ENCODE results near the gene ITGB3BP.
"Not testable (repeated sequence)": the region's sequence is repeated elsewhere in the genome, so short reads cannot be mapped to it uniquely, and the experiment has no call there.

DNA sequence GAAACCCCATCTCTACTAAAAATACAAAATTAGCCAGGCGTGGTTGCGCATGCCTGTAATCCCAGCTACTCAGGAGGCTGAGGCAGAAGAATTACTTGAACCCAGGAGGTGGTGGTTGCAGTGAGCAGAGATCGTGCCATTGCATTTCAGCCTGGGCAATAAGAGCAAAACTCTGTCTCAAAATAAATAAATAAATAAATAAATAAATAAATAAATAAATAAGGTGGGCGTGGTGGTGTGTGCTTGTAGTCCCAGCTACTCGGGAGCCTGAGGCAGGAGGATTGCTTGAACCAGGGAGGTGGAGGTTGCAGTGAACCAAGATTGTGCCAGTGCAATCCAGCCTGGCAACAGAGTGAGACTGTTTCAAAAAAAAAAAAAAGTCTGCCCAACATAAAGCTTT is 54.3 kb downstream of the ITGB3BP start:
- not testable (repeated sequence) for TF ChIP-seq KDM5A (IDR thresholded peaks at IDR 0.05; ENCODE audit: low read length)
- TF ChIP-seq, protein P1, sequence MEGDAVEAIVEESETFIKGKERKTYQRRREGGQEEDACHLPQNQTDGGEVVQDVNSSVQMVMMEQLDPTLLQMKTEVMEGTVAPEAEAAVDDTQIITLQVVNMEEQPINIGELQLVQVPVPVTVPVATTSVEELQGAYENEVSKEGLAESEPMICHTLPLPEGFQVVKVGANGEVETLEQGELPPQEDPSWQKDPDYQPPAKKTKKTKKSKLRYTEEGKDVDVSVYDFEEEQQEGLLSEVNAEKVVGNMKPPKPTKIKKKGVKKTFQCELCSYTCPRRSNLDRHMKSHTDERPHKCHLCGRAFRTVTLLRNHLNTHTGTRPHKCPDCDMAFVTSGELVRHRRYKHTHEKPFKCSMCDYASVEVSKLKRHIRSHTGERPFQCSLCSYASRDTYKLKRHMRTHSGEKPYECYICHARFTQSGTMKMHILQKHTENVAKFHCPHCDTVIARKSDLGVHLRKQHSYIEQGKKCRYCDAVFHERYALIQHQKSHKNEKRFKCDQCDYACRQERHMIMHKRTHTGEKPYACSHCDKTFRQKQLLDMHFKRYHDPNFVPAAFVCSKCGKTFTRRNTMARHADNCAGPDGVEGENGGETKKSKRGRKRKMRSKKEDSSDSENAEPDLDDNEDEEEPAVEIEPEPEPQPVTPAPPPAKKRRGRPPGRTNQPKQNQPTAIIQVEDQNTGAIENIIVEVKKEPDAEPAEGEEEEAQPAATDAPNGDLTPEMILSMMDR (IDR thresholded peaks at IDR 0.05; ENCODE audit: control extremely low read depth in 1 of 3, insufficient read depth in 1 of 3, low read depth in 1 of 3, low read length in 3 of 3), result not testable (repeated sequence)

All from H1 (cell line).